GM12873 (cell line): ENCODE measurements around the gene INAFM1.

Experiments used
- TF ChIP-seq, protein P1 (sequence below): IDR thresholded peaks from 2 replicates; pipeline ENCODE4 v1.5.1; 2012; ENCODE audit warnings: low read depth, mild to moderate bottlenecking, moderate library complexity, low read length, control low read depth; ENCODE audit not compliant: insufficient read depth; ENCODE audit errors: missing control alignments

Gene INAFM1

DNA sequence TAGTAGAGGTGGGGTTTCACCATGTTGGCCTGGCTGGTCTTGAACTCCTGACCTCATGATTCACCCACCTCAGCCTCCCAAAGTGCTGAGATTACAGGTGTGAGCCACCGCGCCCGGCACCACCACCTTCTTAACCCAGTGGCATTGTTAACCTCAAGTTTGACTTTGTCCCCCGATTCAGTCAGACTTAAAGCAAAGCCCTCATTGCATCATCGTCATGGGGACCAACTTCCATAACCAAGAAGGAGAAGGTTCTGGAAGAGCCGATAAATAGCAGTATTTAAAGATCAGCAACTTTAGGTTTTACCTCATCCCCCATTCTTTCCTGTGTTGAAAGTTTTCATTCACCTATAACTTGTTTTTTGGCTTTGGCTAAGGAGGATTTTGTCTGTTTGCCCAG lies 6.7 kb upstream of the INAFM1 start:
- TF ChIP-seq, protein P1, sequence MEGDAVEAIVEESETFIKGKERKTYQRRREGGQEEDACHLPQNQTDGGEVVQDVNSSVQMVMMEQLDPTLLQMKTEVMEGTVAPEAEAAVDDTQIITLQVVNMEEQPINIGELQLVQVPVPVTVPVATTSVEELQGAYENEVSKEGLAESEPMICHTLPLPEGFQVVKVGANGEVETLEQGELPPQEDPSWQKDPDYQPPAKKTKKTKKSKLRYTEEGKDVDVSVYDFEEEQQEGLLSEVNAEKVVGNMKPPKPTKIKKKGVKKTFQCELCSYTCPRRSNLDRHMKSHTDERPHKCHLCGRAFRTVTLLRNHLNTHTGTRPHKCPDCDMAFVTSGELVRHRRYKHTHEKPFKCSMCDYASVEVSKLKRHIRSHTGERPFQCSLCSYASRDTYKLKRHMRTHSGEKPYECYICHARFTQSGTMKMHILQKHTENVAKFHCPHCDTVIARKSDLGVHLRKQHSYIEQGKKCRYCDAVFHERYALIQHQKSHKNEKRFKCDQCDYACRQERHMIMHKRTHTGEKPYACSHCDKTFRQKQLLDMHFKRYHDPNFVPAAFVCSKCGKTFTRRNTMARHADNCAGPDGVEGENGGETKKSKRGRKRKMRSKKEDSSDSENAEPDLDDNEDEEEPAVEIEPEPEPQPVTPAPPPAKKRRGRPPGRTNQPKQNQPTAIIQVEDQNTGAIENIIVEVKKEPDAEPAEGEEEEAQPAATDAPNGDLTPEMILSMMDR, result no peak

DNA sequence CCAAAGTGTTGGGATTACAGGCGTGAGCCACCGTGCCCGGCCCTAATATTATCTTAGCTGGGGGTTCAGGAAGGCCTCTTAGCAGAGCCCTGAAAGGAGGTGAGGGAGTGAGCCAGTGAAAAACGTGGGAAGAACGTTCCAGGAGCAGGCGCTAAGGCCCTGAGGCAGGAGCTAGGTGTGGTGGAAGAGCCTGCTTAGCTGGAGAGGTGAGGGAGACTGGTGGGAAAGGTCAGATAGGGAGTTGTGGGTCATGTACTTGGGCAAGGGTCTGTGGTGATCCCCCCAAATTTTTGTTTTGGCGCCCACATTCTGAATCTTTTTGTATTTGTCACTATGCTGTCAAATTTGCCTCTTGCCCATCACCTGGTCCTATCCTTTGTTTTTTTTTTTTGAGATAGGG lies 5.1 kb upstream of the INAFM1 start:
- TF ChIP-seq, protein P1, result no peak

DNA sequence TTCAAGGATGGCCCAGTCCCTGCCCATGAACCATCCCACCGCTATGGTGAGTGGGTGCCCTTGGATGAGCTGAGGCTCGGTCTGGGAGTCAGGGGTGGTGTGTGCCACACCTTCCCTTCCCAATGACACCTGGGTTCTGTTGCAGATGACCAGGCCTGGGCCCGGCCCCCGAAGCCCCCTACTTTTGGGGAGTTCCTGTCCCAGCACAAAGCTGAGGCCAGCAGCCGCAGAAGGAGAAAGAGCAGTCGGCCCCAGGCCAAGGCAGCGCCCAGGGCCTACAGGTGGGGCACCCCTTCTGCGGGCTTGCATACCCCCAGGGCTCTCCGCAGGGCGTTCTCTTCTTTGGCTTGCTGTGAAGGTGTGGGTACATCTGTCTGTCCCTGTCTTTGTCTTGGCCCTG lies 4.3 kb upstream of the INAFM1 start:
- TF ChIP-seq, protein P1, result no peak

DNA sequence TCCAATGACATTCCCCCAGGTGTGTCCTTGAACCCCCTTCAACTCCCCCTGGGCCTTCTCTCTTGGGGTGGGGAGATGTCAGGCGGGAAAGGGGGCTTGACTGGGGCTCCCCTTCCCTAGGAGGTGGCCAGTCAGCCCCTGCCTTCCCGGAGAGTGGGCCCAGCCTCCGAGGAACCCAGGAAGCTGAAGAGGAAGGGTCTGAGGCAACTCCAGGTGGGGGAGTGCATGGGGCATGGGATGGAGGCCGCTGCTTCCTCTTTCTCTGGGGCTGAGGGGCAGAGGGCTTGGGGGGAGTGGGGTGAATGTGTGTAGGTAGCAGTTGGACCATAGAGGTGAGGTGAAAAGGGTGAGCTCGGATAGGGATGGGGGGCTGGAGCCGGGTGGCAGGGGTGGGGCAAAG lies 2.7 kb upstream of the INAFM1 start:
- TF ChIP-seq, protein P1, result no peak

DNA sequence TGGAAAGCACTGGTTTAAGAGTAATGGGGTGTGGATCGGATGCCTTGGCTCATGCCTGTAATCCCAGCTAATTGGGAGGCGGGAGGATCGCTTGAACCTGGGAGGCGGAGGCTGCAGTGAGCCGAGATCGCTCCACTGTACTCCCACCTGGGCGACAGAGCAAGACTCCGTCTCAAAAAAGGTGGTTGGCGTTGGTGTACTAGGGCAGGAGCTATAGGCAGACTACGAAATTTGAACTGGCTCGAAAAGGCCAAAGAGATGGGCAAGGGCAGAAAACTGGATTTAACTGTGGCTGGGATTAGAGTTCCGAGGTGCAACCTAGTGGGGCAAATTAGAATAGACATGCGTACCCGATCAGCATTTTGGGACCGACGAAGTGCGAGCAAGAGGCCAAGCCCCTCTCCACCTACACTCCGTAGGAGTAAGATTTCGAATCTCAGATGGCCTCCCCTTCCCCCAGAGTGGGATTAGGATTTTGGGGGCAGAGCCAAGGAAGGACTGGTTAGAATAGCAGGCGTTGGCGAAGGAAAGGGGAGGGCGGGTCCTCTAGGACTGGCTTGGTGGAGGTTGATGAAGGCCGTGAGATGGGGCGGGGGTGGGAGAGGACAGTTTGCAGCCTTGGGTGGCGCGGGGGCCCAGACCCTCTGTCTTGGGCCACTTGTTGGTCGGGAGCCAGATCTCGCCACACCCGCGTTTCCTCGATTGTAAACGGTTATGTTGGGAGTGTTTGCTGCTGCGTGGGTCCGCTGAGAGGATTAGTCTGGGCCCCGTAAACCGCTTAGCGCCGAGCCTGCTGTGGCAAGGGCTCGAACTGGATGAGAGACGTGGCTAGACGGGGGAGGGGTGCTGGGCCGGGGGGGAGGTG lies 2.0 kb upstream of the INAFM1 start:
- TF ChIP-seq, protein P1, result no peak

DNA sequence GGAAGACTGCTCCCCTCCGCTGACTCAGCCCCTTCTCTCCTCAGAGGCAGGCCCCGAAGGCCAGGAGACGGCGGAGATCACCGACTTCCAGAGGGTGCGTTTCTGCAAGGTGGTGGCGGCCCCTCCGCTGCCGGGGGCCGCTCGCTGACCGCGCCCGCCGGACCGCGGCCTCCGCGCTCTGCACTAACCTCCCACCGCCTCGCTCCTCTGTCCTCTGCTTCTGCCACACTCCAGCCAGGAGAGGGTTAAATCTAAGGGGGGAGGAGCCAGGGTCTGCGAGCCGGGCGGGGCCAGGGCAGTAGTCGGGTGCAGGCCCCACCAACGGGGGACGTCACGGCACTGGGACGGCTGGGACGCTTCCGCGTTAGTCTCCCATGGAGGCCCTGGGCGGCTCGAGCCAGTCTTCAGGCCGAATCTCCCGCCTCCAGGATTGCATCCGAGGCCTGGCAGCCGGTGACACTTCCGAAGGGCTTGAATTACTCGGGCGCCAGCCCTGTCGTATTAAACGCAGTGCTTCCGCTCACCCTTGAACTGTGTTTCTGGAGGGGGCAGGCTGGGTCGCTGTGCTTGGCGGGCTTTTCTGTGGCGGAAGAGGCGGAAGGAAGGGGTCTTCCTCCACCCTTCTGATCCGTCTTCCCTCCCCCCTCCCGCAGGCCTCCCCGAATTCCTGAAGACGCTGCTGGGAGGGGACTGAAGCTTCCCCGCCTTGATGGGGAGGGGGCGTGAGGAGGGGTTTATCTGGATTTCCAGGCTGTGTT lies 1.2 kb upstream of the INAFM1 start:
- TF ChIP-seq, protein P1, result no peak
